Glomerular endothelial cell (primary cell): ENCODE data around the gene MRAP2. TPM values are rescaled to one million over a fixed set of nuclear protein-coding genes. Genes with fewer than 3 reads are reported as not detected.
"Not testable (repeated sequence)": the region's sequence is repeated elsewhere in the genome, so short reads cannot be mapped to it uniquely, and the experiment has no call there.

ENCODE experiments used
- DNase-seq: peaks from one replicate; pipeline ENCODE4 v3.0.0-alpha.2; 2011; ENCODE audit warnings: low read depth, low spot score; ENCODE audit errors: extremely low read depth
- total RNA-seq: library from RNA; depleted of rRNA; stranded (reverse); fragments of >200 nt; gene quantifications from 2 replicates; pipeline ENCODE4 v1.2.3, GENCODE V29; 2015

The MRAP2 gene
- total RNA-seq, 1 donor from 2014 or later = 0.23 TPM

DNA sequence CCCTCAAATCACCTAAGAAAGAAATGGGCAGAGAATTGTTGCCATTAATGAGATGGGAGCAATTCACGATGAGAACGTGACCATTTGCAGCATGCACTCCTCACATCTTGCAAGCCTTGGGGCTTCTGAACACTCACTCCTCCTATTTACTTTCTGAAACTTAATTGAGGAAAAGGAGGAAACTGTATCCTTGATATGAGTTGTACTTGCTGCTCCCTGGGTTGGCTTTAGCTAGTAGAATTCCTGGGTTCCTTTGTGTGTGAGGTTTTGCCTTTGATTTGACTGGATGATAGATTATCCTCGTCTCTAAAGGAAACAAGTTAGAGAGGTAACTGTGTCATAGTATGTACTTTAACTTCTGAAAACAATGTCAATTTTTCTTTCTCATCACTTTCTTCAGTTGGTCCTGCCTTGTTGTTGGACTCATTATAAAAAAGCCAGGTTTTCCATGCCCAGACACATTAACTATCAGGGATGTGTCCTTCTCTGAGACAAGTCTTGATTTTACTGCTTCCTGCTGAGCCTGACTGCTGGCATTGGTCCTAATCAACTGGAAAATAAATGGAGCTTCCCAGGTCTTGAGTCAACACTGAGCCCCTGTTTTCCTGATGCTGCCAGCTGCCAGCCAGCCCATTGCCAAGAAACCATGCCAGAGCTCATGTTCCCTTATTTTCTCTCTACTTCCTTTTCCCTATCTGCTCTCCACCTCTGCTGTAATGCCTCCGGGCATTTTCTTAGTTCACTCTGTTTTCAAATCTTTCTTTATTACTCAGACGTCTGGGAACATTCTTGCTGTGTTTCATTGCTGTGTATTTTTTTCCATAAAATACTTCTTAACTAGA lies 6.0 kb upstream of the MRAP2 start:
- no peak for DNase-seq

DNA sequence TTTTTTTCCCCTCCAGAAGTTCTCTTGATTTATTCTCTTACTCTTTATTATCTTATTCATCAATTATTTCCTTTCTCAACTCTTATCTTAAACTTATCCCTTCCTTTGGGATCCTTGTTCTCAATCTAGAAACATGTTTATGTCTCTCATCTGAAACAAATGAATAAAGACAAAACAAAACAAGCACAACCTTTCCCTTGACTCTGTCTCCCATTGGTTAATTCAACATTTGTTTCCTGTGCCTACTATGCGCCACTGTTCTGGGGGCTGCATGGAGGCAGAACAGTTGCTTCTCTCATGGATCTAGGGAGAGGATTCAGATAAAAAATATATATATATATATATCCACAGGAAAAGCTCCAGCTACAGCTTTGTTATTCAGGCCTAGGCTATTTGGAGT lies 5.2 kb upstream of the MRAP2 start:
- no peak for DNase-seq

DNA sequence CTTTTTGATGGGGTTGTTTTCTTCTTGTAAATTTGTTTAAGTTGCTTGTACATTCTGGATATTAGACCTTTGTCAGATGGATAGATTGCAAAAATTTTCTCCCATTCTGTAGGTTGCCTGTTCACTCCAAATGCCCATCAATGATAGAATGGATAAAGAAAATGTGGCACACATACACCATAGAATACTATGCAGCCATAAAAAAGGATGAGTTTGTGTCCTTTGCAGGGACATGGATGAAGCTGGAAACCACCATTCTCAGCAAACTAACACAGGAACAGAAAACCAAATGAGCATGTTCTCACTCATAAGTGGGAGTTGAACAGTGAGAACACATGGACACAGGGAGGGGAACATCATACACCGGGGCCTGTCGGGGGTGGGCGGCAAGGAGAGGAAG lies 1.6 kb upstream of the MRAP2 start:
- DNase-seq = not testable (repeated sequence)

DNA sequence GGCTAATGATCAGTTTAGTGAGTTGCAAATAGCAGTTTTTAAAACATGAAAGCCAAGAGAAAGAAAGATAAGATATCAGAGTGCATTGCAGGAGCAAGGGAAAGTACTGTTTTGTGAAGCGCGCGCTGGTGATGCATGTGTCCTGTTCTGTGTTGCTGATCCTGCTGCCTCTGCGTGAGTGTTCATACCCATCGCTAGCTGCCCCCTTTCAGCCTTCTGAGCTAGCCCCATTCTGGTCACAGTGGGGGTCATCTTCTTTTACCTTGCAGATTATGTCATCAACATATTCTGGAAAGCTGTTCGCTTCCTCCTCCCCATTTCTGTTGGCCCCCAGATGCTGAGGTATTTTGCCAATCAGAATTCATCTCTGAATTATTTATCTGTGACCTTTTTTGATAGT lies 1.9 kb downstream of the MRAP2 start:
- DNase-seq = no peak

DNA sequence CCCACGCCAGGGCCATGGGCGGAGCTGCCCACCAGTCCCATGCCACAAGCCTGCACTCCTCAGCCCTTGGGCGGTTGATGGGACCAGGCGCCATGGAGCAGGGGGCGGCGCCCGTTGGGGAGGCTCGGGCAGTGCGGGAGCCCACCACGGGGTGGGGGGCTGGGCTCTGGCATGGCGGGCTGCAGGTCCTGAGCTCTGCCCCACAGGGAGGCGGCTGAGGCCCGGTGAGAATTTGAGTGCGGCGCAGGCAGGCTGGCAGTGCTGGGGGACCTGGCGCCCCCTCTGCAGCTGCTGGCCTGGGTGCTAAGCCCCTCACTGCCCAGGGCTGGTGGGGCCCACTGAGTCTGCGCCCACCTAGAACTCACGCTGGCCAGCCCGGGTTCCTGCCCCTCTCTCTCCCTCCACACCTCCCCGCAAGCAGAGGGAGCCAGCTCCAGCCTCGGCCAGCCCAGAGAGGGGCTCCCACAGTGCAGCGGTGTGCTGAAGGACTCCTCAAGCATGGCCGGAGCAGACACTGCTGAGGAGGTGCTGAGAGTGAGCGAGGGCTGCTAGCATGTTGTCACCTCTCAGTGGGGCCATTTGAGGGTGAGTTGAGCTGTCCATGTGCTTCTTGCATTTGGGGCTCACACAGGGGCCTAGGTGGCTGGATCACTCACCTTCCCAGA lies 4.0 kb downstream of the MRAP2 start:
- DNase-seq = no peak

DNA sequence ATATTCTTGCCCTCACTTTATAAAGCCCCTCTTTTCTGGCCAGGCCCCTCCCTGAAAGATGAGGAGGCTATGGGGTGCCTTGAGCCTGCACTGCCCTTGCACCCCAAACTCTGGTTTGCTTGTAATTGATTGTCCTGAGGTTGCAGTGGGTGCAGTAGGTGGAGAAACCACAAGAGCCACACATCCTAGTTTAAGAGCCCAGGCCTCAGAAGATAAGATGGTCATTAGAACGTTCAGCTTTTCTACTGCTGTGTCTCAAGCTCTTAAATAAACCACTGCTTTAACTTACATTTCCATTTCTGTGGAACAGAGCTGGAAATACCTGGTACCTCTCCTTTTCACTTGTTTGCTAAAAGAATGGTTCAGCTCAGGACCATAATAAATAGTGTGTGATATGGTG lies 9.0 kb downstream of the MRAP2 start:
- no peak for DNase-seq

DNA sequence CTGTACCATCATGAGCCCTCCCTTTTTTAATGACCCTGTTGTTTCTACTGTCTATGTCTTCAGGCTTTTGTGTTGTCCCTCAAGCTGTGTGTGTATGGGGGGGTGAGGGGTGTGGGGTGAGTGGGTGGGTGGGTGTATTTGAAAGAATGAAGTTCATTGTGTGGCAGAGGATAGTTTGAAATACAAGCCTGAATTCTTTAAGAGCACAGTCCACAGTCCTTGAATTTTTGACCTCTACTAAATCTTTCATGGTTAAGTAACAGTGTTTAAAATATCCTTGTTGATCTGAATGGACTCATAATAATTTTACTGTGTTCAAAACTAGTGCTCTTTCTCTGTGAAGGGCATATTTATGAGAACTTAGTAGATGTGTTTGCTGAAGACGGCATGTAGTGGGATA lies 10.0 kb downstream of the MRAP2 start:
- no peak for DNase-seq

DNA sequence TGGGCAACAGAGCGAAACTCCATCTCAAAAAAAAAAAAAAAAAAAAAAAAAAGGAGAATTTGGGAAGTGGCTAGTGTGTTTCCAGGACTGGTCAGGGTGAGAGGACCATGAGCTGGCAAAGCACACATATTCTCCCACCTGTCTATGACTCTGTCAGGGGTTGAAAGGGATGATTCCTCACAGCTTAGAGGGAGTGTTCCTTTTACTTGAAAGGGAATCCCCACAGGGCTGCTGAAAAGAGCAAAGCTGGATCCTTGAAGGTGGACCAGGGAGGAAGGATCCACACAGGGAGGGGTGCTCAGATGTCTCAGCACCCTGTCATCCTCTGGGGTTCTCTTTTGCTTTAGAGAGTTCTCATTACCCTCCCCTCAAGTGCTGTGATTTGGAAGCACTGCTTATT lies 13.2 kb downstream of the MRAP2 start:
- no peak for DNase-seq

DNA sequence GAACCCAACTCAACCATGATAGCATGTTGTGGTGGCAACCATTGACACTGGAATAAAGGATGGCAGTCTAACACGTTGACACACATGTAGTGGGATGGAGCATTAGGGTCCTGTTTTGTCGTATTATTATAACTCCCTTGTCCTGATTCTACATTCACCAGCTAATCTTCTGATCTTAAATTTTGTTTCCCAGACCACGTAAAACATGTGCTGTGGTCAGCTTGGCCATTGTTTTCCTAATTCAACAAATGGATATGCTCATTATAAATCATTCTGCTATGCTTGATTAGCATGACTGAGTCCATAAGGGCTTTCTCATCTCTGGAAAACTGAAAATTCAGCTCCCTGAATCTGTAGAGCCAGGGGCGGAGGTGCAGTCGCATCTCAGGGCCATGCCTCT lies 15.0 kb downstream of the MRAP2 start:
- no peak for DNase-seq

DNA sequence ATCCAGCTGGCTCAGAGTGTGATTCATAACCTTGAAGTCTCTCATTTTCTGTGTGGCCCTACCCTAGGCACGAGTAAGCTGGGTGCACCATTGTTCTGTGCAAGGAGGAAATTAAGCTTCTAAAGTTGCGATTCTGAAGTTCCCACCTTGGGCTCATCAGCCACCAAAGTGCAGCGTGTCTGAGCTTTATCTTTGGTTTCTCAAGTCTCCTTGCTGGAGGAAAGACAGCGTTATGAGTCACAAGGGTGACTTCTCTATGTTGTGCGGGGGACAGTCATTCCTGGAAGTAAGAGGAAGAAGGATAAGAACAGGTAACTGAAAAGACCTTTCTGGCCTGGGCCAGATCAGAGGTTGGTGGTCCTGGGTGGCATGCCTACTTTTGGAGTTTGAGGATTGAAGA lies 16.8 kb downstream of the MRAP2 start:
- no peak for DNase-seq

DNA sequence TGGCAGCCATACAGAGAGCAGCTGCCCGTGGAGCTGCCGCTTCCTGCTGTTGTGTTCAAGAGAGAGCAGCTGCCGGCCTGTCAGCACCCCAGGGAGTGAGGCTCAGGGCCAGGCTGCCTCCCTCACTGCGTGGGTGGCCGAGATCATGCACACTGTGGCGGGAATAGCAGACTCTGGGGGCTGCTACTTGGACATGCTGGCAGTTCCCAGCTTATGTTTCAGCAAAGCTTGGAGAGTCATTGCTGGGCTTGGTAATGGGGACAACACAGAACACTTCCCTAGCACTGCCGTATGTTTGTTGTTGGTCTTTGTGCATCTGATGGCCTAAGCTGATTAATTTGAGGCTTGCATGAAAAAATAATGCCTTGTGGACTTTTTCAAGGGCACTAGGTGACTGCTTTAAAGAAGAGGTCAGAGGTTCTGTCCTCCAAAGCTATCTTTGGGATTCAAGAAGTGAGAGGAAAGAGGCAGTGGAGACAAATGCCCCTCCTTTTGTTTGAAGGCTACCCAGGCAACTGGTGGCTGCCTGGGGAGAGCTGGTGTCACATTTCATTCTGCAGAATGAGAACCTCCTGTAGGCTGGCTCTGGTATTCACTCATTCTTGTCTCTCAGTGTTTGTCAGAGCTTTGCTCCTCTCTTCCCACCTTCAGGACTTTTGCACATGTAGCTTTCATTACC lies 18.8 kb downstream of the MRAP2 start:
- no peak for DNase-seq

DNA sequence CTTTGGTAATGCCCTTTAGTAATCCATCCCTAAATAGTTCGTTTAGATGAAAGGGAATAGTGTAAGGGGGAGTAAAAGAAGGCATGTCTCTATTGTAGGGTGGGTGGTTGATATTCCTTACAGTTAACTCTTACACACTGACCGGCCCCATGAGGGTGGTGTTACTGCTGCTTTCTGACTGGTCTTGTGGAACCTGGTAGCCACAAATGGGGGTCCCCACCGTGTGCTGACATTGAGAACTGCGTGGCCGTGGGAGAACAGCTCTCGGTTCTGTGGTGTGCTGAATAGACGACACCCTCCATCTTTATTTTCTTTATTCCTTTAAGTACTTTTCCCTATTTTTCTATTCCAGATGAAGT lies 19.3 kb downstream of the MRAP2 start:
- no peak for DNase-seq

DNA sequence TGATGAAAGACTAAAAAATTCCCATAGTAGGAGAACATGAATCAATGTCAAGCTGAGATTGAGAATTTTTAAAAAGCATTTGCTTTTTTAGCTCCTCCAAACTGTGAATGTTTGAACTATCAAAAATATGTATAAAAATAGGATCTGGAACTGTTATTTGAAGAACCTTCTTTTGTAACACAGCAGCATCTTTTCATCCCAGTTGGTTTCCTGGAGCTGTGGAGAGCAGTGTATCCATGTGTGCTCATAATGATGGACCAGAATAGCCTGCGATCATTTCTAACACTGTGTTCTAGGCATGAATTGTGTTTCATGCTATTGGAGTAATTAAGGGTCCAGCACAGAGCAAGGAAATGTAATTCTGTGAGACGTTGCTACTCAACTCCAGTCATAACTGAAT lies 22.1 kb downstream of the MRAP2 start:
- no peak for DNase-seq

DNA sequence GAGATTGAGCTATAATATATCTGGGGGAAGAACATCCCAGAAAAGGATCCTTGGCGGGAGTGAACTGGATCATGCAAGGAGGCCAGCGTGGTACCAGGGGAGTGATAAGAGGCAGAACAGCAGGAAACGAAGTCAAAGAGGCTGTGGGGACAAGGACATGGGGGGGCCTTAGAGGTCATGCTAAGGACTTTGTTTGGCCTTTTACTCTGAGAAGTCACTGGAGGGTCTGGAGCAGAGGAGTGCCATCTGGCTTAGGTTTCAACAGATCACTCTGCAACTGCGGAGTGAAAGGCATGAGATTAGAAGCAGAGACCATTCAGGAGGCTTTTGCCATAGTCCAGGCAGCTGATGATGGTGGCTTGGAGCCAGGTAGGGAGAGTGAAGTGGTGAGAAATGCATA lies 24.3 kb downstream of the MRAP2 start:
- no peak for DNase-seq

DNA sequence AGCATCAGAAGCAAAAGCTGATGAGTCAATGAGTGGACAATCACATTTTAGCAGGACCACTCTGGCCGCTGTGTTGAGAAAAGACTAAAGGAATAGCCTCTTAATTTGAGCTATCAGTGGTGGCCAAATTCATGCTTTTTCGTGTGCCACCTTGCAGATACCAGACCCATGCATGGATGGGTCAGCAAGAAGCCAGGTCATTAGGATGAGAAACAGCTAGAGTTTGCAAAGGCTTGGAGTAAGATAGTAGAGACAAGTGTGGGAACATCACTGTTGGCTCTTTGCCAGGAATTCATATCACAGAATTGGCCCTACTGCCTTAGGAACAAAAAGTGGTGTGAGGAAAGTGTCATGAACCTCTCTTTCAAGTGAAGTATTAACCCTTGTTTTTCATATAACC lies 25.5 kb downstream of the MRAP2 start:
- DNase-seq = no peak

DNA sequence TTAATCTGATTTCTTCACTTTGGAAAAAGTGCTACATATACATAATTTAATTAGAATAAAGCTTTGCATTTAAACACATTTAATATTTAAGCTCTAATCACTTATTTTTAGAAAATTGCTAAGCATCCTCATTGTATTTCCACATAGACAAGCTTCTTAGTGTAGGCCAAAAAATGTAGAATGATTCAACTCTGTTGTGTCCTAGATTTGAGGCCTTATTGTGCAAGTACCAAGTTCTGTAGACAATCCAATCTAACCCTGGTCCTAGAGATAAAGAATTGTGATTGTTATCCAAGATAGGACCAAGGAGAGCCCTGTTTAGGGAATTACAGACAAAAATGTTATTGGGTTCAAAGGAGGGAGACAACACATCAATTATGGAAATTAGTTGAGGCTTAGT lies 27.6 kb downstream of the MRAP2 start:
- no peak for DNase-seq

DNA sequence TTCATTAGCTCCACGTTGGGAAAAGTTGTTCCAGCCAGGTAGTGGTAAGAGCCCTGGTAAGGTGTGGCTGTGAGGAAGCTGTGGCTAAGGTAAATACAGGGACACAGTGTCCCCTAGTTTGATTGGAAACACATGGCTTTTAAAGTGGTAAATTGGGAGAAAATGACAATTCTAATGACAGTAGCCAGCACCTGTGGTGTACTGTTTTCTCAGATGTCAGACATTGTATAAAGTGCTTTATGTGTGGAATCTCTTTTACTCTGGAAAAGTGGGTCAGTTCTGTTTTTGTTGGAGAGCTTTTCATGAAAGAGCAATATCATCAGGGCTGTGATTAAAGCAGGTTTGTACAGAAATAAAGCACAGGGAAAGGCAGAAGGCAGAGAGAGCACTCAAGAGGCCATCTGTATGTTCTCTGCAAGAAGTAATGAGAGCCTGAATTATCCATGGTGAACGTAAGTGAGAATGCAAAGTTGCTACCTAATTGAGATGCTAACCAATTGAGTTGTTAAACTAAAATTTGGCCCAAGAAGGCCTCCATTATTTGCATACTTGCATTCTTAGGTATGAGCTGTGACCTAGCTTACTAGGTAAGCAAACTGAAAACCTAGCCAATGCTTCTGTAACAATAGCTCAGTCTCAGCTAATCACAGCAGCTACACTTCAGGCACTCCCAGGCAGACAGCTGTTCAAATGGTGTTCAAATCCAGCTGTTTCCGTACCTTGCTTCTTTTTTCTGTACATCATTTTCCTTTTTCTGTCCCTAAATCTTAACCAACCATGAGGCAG lies 28.2 kb downstream of the MRAP2 start:
- no peak for DNase-seq

DNA sequence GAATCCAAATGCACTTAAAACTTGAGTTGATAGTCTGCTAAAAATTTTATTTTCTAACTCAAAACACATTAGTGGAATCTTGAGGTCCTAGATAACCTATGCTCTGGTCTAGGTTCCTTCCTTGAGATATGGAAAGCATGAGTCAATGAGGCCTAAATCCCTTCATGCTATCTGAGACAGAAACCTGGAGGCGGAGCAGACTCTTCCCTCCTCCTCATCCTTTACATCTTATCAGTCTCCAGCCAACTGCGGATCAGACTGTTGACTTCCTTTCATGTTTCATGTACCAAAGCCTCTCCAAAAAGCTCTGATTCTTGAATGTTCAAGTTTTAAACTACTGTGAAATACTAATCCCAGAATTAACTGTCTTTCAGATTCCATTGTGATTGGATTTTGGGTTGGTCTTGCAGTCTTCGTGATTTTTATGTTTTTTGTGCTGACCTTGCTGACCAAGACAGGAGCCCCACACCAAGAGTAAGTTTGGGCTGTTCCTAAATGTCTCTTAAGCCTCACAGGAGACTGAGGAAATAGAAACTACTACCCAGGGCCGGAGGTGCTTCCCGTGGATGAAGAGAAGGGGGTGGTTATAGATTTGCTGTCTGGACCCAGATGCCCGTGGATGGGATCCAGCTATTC lies 29.1 kb downstream of the MRAP2 start:
- no peak for DNase-seq

DNA sequence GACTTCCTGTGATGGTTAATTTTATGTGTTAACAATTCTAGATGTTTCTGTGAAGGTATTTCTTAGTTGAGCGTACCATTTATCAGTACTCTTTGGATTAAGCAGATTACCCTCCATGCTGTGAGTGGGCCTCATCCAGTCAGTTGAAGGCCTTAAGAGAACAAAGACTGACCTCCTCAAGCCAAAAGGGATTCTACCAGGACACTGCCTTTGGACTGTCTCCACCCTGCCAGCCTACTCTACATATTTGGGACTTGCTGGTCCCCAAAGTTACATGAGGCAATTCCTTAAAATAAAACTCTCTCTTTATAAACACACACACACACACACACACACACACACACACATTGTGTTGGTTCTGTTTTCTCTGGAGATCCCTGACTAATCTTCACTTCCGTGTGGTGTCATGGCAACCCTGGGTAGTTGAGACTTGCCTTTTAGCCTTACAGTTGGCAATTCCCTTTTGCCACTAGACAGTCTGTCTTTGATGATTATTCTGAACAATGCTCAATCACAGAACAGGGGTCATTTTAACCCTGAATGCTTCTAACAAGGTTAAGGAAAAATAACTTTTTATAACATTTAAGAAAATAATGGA lies 32.2 kb downstream of the MRAP2 start:
- no peak for DNase-seq

DNA sequence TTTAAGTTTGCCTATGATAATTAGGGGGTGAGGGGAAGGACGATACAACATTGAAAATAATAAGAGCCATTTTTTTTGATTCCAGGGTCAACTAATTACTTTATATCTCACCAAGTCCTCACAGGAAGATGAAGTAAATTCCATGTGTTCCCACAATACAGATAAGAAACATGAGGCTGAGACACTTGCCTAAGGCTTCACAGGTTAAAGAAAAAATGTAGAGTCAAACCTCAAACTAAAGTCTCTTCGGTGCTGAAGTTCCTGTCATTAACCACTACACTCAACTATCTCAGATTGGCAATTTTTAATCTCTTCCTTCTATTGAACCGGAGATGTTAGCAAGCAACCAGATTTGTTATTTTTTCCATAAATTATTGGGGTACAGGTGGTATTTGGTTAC lies 33.0 kb downstream of the MRAP2 start:
- DNase-seq = no peak
